Ovary (tissue), 3 donors: ENCODE results near the gene PXMP4.

Experiments
- POLR2A ChIP-seq: fragments of 450-650 bp; IDR thresholded peaks from one replicate; pipeline ENCODE4 v1.6.1; 2017; ENCODE audit warnings: antibody characterized with exemption, mild to moderate bottlenecking, moderate library complexity
- TF ChIP-seq, protein P1 (sequence below), 3 donors: fragments of 450-650 bp in 2 of 3; fragments of 200-600 bp in 1 of 3; IDR thresholded peaks; one replicate each; pipeline versions ENCODE4 v1.5.1 to v1.8.0; 2016 to 2022; ENCODE audit warnings: antibody characterized with exemption in 3 of 3, mild to moderate bottlenecking in 1 of 3
- donor health status: DM: no; HTN: no; CAD: no.

- TF ChIP-seq POLR2A = peak; percentile 30
- TF ChIP-seq, protein P1, sequence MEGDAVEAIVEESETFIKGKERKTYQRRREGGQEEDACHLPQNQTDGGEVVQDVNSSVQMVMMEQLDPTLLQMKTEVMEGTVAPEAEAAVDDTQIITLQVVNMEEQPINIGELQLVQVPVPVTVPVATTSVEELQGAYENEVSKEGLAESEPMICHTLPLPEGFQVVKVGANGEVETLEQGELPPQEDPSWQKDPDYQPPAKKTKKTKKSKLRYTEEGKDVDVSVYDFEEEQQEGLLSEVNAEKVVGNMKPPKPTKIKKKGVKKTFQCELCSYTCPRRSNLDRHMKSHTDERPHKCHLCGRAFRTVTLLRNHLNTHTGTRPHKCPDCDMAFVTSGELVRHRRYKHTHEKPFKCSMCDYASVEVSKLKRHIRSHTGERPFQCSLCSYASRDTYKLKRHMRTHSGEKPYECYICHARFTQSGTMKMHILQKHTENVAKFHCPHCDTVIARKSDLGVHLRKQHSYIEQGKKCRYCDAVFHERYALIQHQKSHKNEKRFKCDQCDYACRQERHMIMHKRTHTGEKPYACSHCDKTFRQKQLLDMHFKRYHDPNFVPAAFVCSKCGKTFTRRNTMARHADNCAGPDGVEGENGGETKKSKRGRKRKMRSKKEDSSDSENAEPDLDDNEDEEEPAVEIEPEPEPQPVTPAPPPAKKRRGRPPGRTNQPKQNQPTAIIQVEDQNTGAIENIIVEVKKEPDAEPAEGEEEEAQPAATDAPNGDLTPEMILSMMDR (IDR thresholded peaks at IDR 0.05) = no peak
Measured at GRCh38 chr20:33675136-33675959, 44.8 kb downstream of the PXMP4 start.
